Esophagus muscularis mucosa (tissue), 4 donors: Measurements from ENCODE around the gene MSI2. TPM values are rescaled to one million over a fixed set of nuclear protein-coding genes. Genes with fewer than 3 reads are reported as not detected.

ENCODE experiments used
- DNase-seq: peaks from one replicate; pipeline ENCODE4 v3.0.0-alpha.2; 2017; ENCODE audit errors: extremely low spot score
- H3K27ac ChIP-seq, 4 donors: fragments of 200-600 bp; sonication (generic); replicated peaks in 1 of 4; 1 replicate in 3 of 4; 2 replicates in 1 of 4; pipeline ENCODE4 v1.5.1; 2016 to 2019; ENCODE audit warnings: mild to moderate bottlenecking in 1 of 4
- H3K27me3 ChIP-seq, 4 donors: fragments of 200-600 bp; sonication (generic); one replicate each; pipeline versions ENCODE4 v1.5.1 to v1.6.0; 2016 to 2019
- H3K36me3 ChIP-seq, 4 donors: fragments of 200-600 bp; sonication (generic); one replicate each; pipeline ENCODE4 v1.5.1; 2016 to 2019
- H3K4me1 ChIP-seq, 4 donors: fragments of 200-600 bp; sonication (generic); one replicate each; pipeline ENCODE4 v1.5.1; 2016 to 2019
- H3K4me3 ChIP-seq, 4 donors: fragments of 200-600 bp; sonication (generic); 1 replicate in 2 of 4; 2 replicates in 2 of 4; pipeline ENCODE4 v1.5.1; 2016 to 2019; ENCODE audit warnings: mild to moderate bottlenecking in 4 of 4, moderate library complexity in 1 of 4
- H3K9me3 ChIP-seq, 4 donors: fragments of 200-600 bp; sonication (generic); 1 replicate in 3 of 4; 2 replicates in 1 of 4; pipeline ENCODE4 v1.5.1; 2016 to 2019
- EP300 ChIP-seq: sonication (generic); formaldehyde crosslinking; IDR thresholded peaks from one replicate; pipeline ENCODE4 v1.6.1; 2017; ENCODE audit warnings: antibody characterized with exemption
- POLR2A ChIP-seq: fragments of 450-650 bp; IDR thresholded peaks from one replicate; pipeline ENCODE4 v1.6.1; 2017; ENCODE audit warnings: antibody characterized with exemption, moderate library complexity, mild to moderate bottlenecking, low read depth
- POLR2AphosphoS5 ChIP-seq, 2 donors: sonication (generic); formaldehyde crosslinking; IDR thresholded peaks; one replicate each; pipeline ENCODE4 v1.6.1; 2017; ENCODE audit warnings: antibody characterized with exemption in 2 of 2
- WGBS: methylation state at CpG from one replicate; pipeline ENCODE4 v1.1.5; 2018; 5-methylcytosine and 5-hydroxymethylcytosine counted together
- intact Hi-C: fragments of 100-400 bp; cut with DNase I; formaldehyde crosslinking; loops from one replicate; pipeline ENCODE4 v1.15.1; 2023
- total RNA-seq, 4 donors: library from RNA; depleted of rRNA; stranded (reverse); fragments of >200 nt; gene quantifications; one replicate each; pipeline versions ENCODE4 v1.1.0 to v1.2.1, GENCODE V29; 2016
- TF ChIP-seq, protein P1 (sequence below), 3 experiments: fragments of 200-600 bp in 2 of 3; fragments of 450-650 bp in 1 of 3; sonication (generic) in 2 of 3; IDR thresholded peaks; one replicate each; pipeline ENCODE4 v1.5.1; 2017 to 2019; ENCODE audit warnings: antibody characterized with exemption in 3 of 3, mild to moderate bottlenecking in 2 of 3, moderate library complexity in 1 of 3

MSI2 gene
- total RNA-seq, 4 donors from 2014 or later = 28.8 to 39.0 (median 29.6) TPM

DNA sequence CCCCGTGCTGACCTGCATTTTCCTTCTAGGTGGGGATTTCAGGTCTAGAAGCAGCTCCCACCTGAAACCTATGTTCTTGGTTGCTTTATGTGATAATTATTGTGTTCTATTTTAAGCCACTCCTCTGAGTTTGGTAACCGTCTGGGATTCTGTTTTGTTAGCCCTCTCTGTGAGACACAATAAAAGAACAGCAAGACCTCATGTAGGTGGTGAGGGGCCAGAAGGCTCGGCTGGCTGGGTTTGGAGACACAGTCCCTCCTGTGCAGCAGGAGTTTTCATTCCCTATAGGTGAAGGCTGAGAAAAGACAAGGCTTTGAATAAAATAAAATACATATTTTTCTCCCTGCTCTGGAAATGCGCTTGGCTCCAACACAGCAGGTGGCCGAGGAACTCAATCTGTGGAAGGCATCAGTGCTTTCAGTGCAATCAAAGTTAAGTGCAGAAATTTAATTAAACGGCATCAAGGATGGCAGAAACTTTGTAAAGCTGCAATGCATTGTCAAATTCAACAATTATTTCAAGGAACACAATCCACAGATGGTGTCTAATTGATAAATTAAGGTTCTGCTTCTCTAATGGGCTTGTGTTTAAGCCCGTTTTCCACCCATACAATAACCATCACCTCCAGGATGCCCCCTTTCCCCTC lies 107.8 kb downstream of the MSI2 start:
- Histone ChIP-seq H3K27me3 (no peaks in the 10 kb centered on the region), H3K27ac (no peak overlapping the region), H3K9me3 (no peaks in the 10 kb centered on the region), H3K4me3 (no peak overlapping the region), H3K36me3 (no peaks in the 10 kb centered on the region), H3K4me1 (peaks cover 0 to 36% (median 5%) of the 10 kb centered on the region in 4 donors)
- intact Hi-C loops = no loop called here
- WGBS = 86% methylated on average over 7 of the region's 7 CpGs
- no peak for DNase-seq
- no peak for TF ChIP-seq EP300
- no peak for TF ChIP-seq POLR2AphosphoS5 (IDR thresholded peaks at IDR 0.05)
- TF ChIP-seq, protein P1, sequence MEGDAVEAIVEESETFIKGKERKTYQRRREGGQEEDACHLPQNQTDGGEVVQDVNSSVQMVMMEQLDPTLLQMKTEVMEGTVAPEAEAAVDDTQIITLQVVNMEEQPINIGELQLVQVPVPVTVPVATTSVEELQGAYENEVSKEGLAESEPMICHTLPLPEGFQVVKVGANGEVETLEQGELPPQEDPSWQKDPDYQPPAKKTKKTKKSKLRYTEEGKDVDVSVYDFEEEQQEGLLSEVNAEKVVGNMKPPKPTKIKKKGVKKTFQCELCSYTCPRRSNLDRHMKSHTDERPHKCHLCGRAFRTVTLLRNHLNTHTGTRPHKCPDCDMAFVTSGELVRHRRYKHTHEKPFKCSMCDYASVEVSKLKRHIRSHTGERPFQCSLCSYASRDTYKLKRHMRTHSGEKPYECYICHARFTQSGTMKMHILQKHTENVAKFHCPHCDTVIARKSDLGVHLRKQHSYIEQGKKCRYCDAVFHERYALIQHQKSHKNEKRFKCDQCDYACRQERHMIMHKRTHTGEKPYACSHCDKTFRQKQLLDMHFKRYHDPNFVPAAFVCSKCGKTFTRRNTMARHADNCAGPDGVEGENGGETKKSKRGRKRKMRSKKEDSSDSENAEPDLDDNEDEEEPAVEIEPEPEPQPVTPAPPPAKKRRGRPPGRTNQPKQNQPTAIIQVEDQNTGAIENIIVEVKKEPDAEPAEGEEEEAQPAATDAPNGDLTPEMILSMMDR (IDR thresholded peaks at IDR 0.05) = no peak
- no peak for TF ChIP-seq POLR2A

DNA sequence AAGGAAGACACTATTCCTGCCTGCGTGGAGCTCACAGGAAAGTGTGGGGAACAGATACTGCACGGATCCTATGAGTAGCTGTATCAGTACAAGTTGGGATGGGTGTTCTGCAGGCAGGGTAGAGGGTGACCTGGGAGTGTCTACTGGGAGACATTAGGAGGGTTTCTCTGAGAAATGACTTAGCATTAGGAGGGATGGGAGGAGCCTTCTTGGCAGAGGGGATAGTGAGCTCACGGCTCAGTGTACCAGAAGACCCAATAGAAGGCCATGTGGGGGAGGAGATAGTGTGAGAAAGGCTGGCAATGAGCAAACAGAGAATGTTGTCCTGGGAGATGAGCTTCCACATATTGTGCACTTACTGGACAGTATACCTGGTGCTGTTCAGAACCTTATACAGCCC lies 109.1 kb downstream of the MSI2 start:
- no peak overlapping the region for H3K4me3 ChIP-seq
- no peak overlapping the region for H3K27ac ChIP-seq
- no peak for TF ChIP-seq EP300
- peaks cover 0 to 35% (median 4%) of the 10 kb centered on the region in 4 donors for H3K4me1 ChIP-seq
- no peaks in the 10 kb centered on the region for H3K36me3 ChIP-seq
- no peaks in the 10 kb centered on the region for H3K9me3 ChIP-seq
- intact Hi-C loops = no loop called here
- H3K27me3 ChIP-seq = no peaks in the 10 kb centered on the region
- 81% methylated on average over 3 of the region's 3 CpGs for WGBS
- DNase-seq = no peak

DNA sequence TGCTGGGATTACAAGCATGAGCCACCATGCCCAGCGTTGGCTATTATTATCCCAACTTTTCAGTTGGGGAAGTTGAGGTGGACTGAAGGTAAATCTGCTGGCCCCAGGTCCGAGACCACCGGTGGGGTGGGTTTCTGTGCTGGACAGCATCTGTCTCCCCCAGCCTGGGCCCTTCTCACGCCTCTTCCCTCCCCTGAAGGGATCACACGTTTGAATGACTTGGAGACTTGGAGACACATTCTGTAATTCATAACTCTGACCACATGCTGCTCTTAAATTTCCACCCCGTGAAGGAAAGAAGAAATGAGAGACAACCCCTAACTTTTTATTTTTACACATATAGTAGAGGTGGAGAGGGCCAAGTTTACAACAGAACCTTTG lies 109.8 kb downstream of the MSI2 start:
- Histone ChIP-seq H3K27me3 (no peaks in the 10 kb centered on the region), H3K36me3 (no peaks in the 10 kb centered on the region), H3K27ac (no peak overlapping the region), H3K4me1 (peaks cover 0 to 35% (median 5%) of the 10 kb centered on the region in 4 donors), H3K9me3 (no peaks in the 10 kb centered on the region), H3K4me3 (no peak overlapping the region)
- no peak for DNase-seq
- no peak for TF ChIP-seq POLR2AphosphoS5 (IDR thresholded peaks at IDR 0.05)
- no peak for TF ChIP-seq EP300
- TF ChIP-seq POLR2A = no peak
- TF ChIP-seq, protein P1 (IDR thresholded peaks at IDR 0.05) = no peak
- 89% methylated on average over 6 of the region's 6 CpGs for WGBS
- intact Hi-C loops = no loop called here

DNA sequence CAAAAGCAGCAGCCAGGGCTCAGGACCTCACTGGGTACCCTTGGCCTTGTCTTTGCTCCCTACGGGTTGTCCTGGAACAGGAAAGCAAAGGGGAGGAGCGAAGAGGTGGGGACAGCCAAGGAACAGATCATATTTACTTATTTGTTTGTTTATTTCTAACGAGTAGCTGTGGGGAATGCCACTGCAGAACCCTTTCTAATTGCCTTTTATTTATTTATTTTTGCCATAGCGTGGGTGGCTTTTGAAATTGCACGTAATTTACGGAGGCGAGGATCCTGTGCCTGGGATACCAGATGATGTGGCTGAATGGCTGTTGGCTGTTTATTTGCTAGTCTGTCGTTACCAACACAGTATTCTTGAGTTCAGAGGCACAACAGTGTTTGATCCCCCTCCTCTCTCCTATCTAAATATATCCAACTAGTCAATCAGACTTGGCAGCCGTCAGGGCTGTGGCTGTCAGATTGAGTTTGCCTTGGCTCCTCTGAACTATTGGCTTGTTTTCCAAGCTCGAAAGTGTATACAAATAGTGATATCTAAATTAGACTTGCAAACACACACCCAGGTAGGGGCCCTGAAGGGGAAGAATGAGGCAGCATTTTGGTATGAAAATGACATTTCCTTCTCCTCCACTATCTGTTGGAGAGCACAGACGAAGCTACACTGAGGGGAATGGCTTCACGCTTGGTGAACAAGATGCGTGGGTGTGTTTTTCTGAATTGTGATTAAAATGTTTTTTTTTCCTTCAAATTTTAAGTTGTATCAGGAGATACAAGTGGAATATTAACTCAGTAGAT lies 110.4 kb downstream of the MSI2 start:
- no peaks in the 10 kb centered on the region for H3K27me3 ChIP-seq
- peaks cover 0 to 35% (median 5%) of the 10 kb centered on the region in 4 donors for H3K4me1 ChIP-seq
- TF ChIP-seq, protein P1 (IDR thresholded peaks at IDR 0.05) = no peak
- intact Hi-C loops = no loop called here
- no peak for DNase-seq
- H3K27ac ChIP-seq = no peak overlapping the region
- H3K36me3 ChIP-seq = no peaks in the 10 kb centered on the region
- 84% methylated on average over 13 of the region's 13 CpGs for WGBS
- no peaks in the 10 kb centered on the region for H3K9me3 ChIP-seq
- H3K4me3 ChIP-seq = no peak overlapping the region

- intact Hi-C loops = no loop called here
- peaks cover 0 to 3% (median 0%) of the 10 kb centered on the region in 4 donors for H3K9me3 ChIP-seq
- DNase-seq = no peak
- no peaks in the 10 kb centered on the region for H3K36me3 ChIP-seq
- TF ChIP-seq, protein P1 (IDR thresholded peaks at IDR 0.05) = no peak
- TF ChIP-seq POLR2A (no peak), EP300 (no peak), POLR2AphosphoS5 (IDR thresholded peaks at IDR 0.05) (no peak)
- no peak overlapping the region for H3K27ac ChIP-seq
- H3K4me1 ChIP-seq = peaks cover 0 to 35% (median 5%) of the 10 kb centered on the region in 4 donors
- H3K27me3 ChIP-seq = no peaks in the 10 kb centered on the region
- no peak overlapping the region for H3K4me3 ChIP-seq
- WGBS = 86% methylated on average over 5 of the region's 6 CpGs
Observed at GRCh38 chr17:57368637-57369336, 112.5 kb downstream of the MSI2 start.
